HG02623 (cell line): ENCODE results near the gene RAB24.
A peak's percentile ranks its signal among the peaks of the same experiment; 100 is the strongest.
"Not testable (repeated sequence)": the region's sequence is repeated elsewhere in the genome, so short reads cannot be mapped to it uniquely, and the experiment has no call there.

Source experiments
- ATAC-seq: cut with Tn5 transposase; IDR thresholded peaks from one replicate; pipeline ENCODE4 v1.9.1; 2021; ENCODE audit warnings: moderate library complexity; ENCODE audit not compliant: unreplicated experiment

RAB24 gene

GRCh38 chr5:177303121-177303924 is at the start of gene RAB24, which contains the start of gene PRELID1:
Gene RAB24 (minus strand): TSS chr5:177303719. CDS start chr5:177303288, 431 bp downstream.
Gene PRELID1 (plus strand): TSS chr5:177303799. CDS start chr5:177303986, 187 bp downstream.
- peak; percentile 47 for ATAC-seq

GRCh38 chr5:177353093-177353492 is 49.6 kb upstream of the RAB24 start:
- ATAC-seq = no peak

DNA sequence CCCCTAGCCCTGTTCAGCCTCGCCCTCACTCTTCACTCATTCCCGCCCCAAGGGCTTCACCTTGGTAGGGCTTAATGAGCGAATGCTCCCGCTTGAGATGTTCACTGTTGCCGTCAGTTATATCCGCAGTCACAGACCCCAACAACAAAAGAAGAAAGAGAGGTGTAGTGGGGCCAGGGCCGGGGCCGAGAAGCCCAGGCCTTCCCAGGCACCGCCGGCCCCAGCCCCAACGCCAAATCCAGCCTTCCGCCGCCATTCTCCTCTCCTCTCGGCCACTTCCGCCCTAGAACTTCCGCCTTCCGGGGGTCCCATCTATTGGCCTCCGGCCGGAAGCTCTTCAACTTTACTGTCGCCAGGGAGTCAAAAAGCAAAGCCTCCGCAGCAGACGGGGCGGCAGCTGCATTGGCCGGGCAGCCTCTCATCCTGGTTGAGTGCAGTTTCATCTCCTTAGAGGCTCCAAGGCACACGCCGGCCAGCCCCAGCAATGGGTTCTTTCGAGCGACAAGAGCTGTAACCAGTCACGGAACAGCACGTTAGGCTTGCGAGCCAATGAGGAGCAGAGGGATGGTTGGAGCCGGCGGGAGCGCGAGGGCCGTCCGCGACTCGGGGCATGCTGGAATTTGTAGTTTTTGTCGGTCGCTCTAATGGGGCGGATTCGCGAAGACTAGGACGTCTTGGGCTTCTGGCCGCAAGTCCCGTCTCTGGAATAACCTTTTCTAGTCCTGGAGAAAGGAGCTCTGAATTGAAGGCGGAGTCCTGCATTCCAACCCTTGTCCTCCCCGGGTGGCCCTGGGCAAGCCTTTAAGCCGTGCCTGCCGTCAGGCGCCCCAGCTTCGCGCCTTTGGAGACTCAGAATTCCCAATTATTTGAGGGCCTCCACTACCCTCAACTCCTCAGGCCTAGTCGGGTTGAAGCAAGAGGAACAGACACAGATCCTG is 48.1 kb upstream of the RAB24 start, which contains the start of gene LMAN2:
TSS of gene LMAN2 (minus strand) at position 277 of the 938 bp plus-strand sequence. CDS start at position 256, 21 bp downstream.
- peak; percentile 95 for ATAC-seq

GRCh38 chr5:177350776-177351391 is 47.4 kb upstream of the RAB24 start:
- no peak for ATAC-seq

GRCh38 chr5:177349762-177350161 is 46.2 kb upstream of the RAB24 start:
- ATAC-seq = no peak

- no peak for ATAC-seq
Observed at GRCh38 chr5:177349362-177349647, 45.8 kb upstream of the RAB24 start.

- ATAC-seq = no peak
Observed at GRCh38 chr5:177347699-177348098, 44.2 kb upstream of the RAB24 start.

DNA sequence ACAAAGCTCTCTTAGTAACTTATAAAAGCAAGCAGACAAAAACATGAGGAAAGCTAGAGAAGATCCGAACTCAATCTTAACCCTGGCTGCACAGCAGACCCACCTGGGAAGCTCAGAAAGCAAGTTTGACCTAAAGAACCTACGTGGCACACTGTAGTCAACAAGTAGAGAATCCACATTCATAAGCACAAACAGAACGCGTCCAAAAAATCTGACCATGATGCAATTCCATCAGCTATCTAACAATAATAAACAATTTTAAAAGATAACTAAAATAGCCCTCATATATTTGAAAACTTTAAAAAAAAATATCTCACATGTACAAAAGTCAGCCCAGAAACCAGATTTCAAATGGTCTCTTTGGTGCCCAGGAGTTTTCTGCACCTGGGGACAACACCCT is 43.3 kb upstream of the RAB24 start:
- ATAC-seq = no peak

- no peak for ATAC-seq
Observed at GRCh38 chr5:177344891-177345290, 41.4 kb upstream of the RAB24 start.

- ATAC-seq = no peak
Observed at GRCh38 chr5:177343777-177344176, 40.3 kb upstream of the RAB24 start.

DNA sequence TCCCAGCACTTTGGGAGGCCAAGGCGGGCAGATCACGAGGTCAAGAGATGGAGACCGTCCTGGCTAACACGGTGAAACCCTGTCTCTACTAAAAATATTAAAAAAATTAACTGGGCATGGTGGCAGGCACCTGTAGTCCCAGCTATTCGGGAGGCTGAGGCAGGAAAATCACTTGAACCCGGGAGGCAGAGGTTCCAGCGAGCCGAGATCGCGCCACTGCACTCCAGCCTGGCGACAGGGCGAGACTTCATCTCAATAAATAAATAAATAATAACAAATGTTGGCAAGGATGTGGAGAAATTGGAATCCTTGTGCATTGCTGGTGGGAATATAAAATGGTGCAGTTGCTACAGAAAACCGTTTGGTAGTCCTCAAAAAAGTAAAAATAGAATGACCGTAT is 39.5 kb upstream of the RAB24 start:
- ATAC-seq = not testable (repeated sequence)

GRCh38 chr5:177339107-177339638 is 35.7 kb upstream of the RAB24 start:
- no peak for ATAC-seq

GRCh38 chr5:177338251-177339106 is 35.0 kb upstream of the RAB24 start:
- no peak for ATAC-seq

DNA sequence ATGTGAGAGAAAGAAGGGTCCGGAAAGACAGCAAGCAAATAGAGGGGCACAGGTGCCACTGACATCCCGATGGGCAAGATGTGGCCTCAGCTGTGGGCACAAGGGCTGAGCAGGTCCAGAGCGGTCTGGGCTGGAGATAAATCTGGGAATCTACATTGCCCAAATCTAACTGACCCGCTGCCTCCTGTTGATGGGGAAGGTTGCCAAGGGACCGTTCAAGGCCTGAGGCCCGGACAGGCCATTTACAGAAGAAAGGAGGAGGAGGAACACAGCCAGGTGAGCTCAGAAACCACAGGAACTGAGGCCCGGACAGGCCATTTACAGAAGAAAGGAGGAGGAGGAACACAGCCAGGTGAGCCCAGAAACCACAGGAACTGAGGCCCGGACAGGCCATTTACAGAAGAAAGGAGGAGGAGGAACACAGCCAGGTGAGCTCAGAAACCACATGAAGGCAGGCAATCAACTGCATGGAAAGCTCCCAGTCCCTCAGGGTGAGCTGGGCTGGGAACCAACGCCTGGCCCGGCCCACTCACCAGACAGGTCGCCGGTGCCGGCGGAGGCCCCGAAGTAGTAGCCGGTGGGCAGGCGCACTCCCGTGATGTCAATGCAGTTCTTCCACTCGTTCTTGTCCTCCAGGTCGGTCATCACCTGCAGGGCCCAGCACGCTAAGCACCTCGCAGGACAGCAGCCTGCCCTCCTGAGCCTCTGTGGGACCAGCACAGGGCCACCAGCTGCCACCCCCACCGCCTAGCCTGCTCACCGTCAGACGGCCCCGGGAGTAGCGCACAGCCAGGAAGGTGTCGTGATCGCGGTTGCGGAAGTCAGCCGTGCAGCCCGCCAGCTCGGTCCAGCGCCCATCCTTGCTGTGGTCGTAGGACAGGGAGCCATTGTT is 33.3 kb upstream of the RAB24 start:
- no peak for ATAC-seq

GRCh38 chr5:177336112-177336511 is 32.6 kb upstream of the RAB24 start:
- ATAC-seq = no peak

GRCh38 chr5:177335701-177336065 is 32.2 kb upstream of the RAB24 start:
- ATAC-seq = no peak

GRCh38 chr5:177334781-177335700 is 31.5 kb upstream of the RAB24 start:
- ATAC-seq = no peak

DNA sequence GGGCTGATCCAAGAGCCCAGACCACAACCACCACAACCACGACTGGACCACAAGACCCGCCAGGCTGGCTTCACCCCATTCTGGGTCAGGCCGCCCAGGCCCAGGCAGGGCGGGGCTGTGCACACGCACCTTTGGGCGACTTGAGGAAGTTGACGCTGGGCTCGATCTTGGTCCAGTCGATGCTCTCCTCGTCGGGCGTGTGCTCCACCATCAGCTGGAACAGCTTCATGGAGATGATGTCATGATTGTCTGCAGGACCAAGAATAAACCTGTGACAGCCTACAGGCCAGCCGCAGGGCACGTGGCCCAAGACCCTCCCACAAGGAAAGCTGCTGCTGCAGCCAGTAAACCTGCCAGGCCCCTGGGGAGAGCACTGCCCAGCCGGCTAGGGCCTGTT is 30.6 kb upstream of the RAB24 start:
- no peak for ATAC-seq
